Measurements from ENCODE around the gene HTR4.

DNA sequence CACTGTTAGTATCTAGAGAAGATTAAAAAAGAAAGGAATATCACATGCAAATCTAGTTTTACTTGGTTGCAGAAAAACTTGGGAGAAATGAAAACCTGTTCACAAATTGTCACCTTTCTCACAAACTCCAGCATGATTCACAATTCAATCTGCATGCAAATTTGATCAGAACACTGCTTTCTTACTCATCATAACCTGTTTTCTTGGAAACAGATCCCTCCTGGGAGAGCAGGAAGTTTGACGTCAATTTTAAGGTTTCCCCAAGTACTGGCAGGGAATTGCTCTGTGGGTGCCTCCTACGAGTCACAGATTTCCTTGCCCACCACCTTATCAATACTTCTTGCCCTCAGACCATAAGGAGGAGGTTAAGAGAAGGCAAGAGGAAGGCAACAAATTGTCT lies 30.2 kb upstream of the HTR4 start:
- TF ChIP-seq EZH2phosphoT487 (IDR thresholded peaks at IDR 0.05), result no peak
- TF ChIP-seq, protein P1, sequence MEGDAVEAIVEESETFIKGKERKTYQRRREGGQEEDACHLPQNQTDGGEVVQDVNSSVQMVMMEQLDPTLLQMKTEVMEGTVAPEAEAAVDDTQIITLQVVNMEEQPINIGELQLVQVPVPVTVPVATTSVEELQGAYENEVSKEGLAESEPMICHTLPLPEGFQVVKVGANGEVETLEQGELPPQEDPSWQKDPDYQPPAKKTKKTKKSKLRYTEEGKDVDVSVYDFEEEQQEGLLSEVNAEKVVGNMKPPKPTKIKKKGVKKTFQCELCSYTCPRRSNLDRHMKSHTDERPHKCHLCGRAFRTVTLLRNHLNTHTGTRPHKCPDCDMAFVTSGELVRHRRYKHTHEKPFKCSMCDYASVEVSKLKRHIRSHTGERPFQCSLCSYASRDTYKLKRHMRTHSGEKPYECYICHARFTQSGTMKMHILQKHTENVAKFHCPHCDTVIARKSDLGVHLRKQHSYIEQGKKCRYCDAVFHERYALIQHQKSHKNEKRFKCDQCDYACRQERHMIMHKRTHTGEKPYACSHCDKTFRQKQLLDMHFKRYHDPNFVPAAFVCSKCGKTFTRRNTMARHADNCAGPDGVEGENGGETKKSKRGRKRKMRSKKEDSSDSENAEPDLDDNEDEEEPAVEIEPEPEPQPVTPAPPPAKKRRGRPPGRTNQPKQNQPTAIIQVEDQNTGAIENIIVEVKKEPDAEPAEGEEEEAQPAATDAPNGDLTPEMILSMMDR (IDR thresholded peaks at IDR 0.05), result no peak

Measured in neural progenitor cell (in vitro differentiated cells).